A549 treated with CpdA at 1 μM for 4 hours (cell line): ENCODE results near the gene IMPDH1. TPM values are rescaled to one million over a fixed set of nuclear protein-coding genes. Genes with fewer than 3 reads are reported as not detected.

ENCODE experiments used
- total RNA-seq: library from RNA; stranded (reverse); fragments of 200-300 nt; extraction: Qiagen RNA extraction; gene quantifications from 5 replicates; pipeline ENCODE4 v1.2.3, GENCODE V29; 2022; ENCODE audit warnings: low read depth

The IMPDH1 gene
- total RNA-seq, result 75.0 to 96.8 TPM (median 88.2 TPM) in 5 replicates

DNA sequence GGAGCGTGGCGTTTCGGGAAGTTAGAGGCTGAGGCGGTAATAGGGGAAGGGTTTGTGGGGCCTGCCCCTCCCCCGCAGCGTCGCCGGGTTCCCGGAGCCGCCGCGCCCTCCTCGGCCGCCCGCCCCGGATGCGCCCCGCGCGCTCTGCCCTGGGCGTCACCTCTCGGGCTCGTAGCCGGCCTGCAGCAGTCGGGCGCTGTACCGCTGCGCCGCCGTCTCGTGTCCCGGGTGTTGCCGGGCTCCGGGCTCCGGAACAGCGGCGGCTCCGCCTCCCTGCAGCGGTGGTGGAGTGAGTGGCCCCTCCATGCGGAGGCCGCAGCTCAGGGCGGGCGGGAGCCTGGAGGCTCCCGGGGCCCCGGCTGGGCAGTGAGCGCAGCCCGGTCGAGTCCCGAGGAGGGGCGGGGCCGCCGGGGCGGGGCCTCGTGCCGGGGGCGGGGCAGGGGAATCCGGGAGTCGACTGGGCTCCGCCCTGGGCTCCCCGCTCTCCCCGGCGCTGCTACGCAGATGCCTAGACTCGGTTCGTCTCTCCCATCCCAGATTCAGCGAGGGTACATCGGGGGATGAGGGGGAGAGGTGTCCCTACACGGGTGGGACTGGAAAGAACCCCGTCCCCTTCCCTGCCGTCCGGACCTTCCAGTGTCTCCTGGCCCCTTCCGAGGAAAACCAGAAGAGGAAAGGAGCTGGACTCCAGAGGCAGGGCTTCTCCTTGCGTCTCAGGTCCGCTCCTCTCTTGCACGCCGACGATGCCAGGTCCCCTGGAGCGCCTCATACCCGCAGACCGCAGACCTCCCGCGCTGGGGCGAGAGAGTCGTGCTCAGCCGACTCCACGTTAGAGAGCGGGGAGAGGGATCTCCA, at the start of gene IMPDH1:
IMPDH1 (minus strand) TSS at position 387 of the 855 bp plus-strand sequence; CDS start at position 306, 81 bp downstream.

DNA sequence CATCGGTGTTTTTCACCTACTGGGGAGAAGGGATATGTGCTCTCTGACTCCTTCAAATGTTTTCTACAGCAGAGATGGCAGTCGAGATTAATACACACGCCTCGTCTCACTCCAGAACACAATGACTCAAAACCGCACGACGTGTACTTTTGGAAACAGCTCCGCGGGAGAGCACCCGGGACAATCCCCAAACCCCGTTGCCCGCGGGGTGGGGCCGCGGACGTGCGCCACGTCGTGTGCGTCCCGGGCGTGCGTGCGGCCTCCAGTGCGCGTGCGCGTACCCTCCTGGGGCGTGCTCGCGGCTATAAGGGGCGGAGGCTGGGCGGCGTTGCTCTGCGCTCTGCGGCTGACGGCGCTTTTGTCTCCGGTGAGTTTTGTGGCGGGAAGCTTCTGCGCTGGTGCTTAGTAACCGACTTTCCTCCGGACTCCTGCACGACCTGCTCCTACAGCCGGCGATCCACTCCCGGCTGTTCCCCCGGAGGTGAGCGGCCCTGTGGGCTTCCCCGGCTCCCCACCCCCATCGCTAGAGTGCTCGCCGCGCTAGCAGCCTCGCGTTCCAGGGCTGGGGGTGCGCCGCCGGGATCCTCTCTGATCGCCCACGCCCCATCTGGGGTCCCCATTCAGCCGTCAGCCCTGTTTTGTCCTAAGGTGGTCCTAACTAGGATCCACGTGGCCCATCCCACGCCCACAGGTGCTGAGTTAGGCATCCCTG, 45.9 kb upstream of the IMPDH1 start, which contains the start of gene HILPDA:
HILPDA (plus strand) TSS at position 336 of the 712 bp plus-strand sequence. CDS start 1,391 bp downstream, outside the sequence.

DNA sequence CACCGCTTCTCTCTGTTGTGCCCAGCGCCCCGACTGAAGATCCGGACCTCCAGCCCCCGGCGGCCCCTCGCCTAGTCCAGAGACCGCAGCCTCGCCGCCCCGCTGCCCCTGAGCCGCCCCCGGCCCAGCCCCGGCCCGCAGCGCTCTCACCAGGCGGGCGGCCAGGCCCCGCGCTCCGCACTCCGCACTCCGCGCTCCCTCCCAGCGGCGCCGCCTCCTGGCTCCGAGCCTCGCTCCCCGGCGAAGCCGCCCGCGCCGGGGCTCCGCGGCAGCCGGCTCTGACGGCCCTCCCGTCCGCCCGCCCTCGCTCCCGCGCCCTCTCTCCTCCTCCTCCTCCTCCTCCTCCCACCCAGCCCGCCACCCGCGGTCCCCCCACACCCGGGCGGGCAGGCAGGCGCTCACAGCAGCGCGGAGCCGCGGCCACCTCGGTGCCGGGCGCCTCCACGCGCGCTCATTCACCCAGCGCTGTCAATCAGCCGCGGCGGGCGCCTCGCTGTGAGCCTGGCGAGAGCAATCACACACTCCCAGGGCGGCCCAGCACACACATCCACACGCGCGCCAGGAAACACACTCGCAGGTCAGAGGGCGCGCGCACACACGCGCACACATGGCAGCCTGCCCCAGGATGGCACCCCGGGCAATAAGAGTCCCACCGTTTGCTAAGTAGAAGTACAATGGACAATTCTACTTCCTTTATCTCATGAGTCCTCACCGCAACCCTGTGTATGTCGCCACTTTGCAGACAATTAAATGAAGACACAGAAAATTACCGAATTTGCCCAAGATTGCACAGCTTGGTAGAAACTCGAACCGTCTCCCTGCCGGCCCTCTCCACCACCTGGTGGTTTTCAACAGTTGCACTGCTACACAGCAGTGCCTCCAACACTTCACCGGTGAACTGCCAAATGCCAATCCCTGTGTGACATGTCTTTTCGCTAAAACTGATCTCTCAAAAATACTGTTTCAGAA, 48.1 kb downstream of the IMPDH1 start, which contains the start of gene PRRT4:
PRRT4 (minus strand) TSS at position 280 of the 969 bp plus-strand sequence.

DNA sequence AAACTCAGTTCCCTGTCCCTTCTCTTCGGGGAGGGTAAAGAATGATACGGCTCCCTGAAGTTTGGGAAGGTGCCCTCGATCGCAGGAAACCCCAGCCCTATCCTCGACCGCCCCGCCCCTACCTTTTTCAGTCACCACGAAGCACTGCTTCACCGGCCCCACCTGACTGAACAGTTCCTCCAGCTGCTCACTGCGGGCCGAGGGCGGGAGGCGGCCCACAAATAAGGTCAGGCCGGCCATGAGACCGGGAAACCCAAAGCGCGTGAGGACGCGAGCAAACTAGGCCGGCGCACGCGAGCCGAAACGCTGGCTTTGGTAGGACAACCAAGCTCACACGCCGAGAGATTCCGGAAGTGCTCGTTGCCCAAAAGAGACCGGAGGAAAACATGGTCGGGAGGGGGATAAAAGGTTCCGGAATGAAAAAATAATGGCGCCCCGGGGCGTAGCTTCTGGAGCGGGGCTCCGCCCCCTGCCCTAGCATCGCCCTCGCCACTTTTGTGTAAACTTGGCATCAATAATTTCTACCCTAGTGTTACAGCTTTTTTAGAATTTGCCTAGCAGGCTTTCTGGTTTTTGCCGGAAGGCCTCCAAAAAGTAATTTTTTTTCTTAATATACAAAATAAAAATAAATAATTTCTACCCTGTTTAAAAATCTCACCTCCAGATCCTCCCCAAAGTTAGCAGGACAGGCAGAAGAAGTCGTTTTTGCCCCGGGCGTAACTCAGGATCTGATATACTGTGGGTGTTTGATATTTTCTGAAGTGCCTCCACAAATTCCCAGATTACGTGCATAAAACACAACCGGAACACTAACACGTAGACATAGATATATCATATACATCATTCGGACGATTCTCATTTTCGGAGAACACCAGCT, 66.0 kb downstream of the IMPDH1 start, which contains the start of gene RBM28:
RBM28 (minus strand) TSS at position 355 of the 877 bp plus-strand sequence; CDS start at position 240, 115 bp downstream.

Other genes starting within 250 kb of the IMPDH1 start
- gene LEP, start 168.7 kb downstream of the IMPDH1 start, total RNA-seq, result not detected in 5 replicates
- gene RBM28, start 66.1 kb downstream of the IMPDH1 start, total RNA-seq, result 54.7 to 68.5 TPM (median 58.8 TPM) in 5 replicates
- 0.34 to 0.63 TPM (median 0.41 TPM) in 5 replicates for gene PRRT4, start 48.3 kb downstream of the IMPDH1 start, total RNA-seq
- gene HILPDA, start 45.9 kb upstream of the IMPDH1 start, total RNA-seq, result 19.0 to 21.7 TPM (median 20.2 TPM) in 5 replicates
- gene METTL2B, start 66.8 kb upstream of the IMPDH1 start, total RNA-seq, result 24.3 to 26.7 TPM (median 25.1 TPM) in 5 replicates